Hepatocyte (in vitro differentiated cells): ENCODE measurements around the gene VIPR1. TPM values are rescaled to one million over a fixed set of nuclear protein-coding genes. Genes with fewer than 3 reads are reported as not detected.

Experiments
- DNase-seq: peaks from one replicate; pipeline ENCODE4 v3.0.0-alpha.2; 2016; ENCODE audit warnings: low spot score
- H2AFZ ChIP-seq: fragments of 200-600 bp; sonication (generic); 2 replicates; pipeline ENCODE4 v1.6.0; 2016; ENCODE audit warnings: antibody characterized with exemption, mild to moderate bottlenecking
- H3K27ac ChIP-seq: fragments of 200-600 bp; sonication (generic); 2 replicates; pipeline ENCODE4 v1.5.1; 2016; ENCODE audit warnings: mild to moderate bottlenecking
- H3K27me3 ChIP-seq: fragments of 200-600 bp; sonication (generic); 2 replicates; pipeline ENCODE4 v1.6.1; 2016
- H3K36me3 ChIP-seq: fragments of 200-600 bp; sonication (generic); replicated peaks from 2 replicates; pipeline ENCODE4 v1.5.1; 2016; ENCODE audit warnings: low read depth; ENCODE audit not compliant: insufficient read depth
- H3K4me1 ChIP-seq: fragments of 200-600 bp; sonication (generic); 2 replicates; pipeline ENCODE4 v1.5.1; 2016; ENCODE audit warnings: mild to moderate bottlenecking, moderate library complexity; ENCODE audit not compliant: insufficient read depth
- H3K4me2 ChIP-seq: fragments of 200-600 bp; sonication (generic); 2 replicates; pipeline ENCODE4 v1.6.0; 2016
- H3K4me3 ChIP-seq: fragments of 200-600 bp; sonication (generic); 2 replicates; pipeline ENCODE4 v1.5.1; 2016; ENCODE audit warnings: mild to moderate bottlenecking
- H3K79me2 ChIP-seq: fragments of 200-600 bp; sonication (generic); 2 replicates; pipeline ENCODE4 v1.6.0; 2017; ENCODE audit warnings: mild to moderate bottlenecking
- H3K9me2 ChIP-seq: fragments of 200-600 bp; sonication (generic); replicated peaks from 2 replicates; pipeline ENCODE4 v1.6.0; 2017; ENCODE audit warnings: mild to moderate bottlenecking; ENCODE audit not compliant: insufficient read depth
- H3K9me3 ChIP-seq: fragments of 200-600 bp; sonication (generic); 2 replicates; pipeline ENCODE4 v1.5.1; 2016; ENCODE audit warnings: low read depth, mild to moderate bottlenecking
- H4K20me1 ChIP-seq: fragments of 200-600 bp; sonication (generic); 2 replicates; pipeline ENCODE4 v1.6.0; 2016; ENCODE audit warnings: mild to moderate bottlenecking; ENCODE audit not compliant: insufficient read depth, poor library complexity, severe bottlenecking
- EZH2 ChIP-seq: fragments of 200-600 bp; sonication (generic); IDR thresholded peaks from 2 replicates; pipeline ENCODE4 v1.6.1; 2016; ENCODE audit warnings: antibody characterized with exemption, mild to moderate bottlenecking, borderline replicate concordance
- EZH2phosphoT487 ChIP-seq: fragments of 200-600 bp; sonication (generic); IDR thresholded peaks from one replicate; pipeline ENCODE4 v1.6.1; 2018; ENCODE audit warnings: antibody characterized with exemption, mild to moderate bottlenecking, low read depth, moderate library complexity; ENCODE audit not compliant: unreplicated experiment, severe bottlenecking
- WGBS: methylation state at CpG from one replicate; pipeline ENCODE4 v1.1.6; 2016; ENCODE audit warnings: low lambda C conversion rate; ENCODE audit errors: missing lambda C conversion rate; 5-methylcytosine and 5-hydroxymethylcytosine counted together
- polyA plus RNA-seq: library from polyadenylated mRNA; unstranded; fragments of >200 nt; fragmentation: Nextera tagmentation; extraction: Ambion mirVana; gene quantifications from 2 replicates; pipeline ENCODE4 v1.2.1, GENCODE V29; 2016
- total RNA-seq: library from RNA; depleted of rRNA; stranded (reverse); fragments of >200 nt; gene quantifications from 2 replicates; pipeline ENCODE4 v1.2.3, GENCODE V29; 2014
- TF ChIP-seq, protein P1 (sequence below): fragments of 200-600 bp; sonication (generic); IDR thresholded peaks from 2 replicates; pipeline ENCODE4 v1.5.1; 2016; ENCODE audit warnings: antibody characterized with exemption, mild to moderate bottlenecking; ENCODE audit not compliant: poor library complexity

VIPR1 gene
- total and polyA plus RNA-seq, 2 experiments from 2014 or later: 17.5 to 19.2 TPM

DNA sequence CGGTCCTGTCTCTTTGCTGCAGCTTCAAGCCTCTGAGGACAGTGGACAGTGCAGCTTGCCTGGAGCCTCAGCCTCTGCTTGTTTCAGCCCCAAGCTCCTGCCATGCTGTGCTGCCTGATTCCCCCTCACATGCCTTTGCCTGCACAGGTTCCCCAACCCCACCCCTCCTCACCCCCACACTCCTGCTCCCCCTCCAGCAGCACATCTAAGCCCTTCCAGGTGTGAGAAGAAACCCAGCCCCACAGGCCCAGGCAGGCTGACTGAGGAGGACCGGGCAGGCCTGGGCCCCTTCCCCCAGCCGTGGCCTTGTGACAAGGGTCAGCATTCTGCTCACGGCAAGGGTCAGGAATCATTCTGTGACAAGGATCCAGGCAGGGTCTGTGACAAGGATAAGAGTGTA lies 22.8 kb downstream of the VIPR1 start:
- Histone ChIP-seq H3K27ac (no peak overlapping the region), H3K27me3 (no peaks in the 10 kb centered on the region), H3K79me2 (no peaks in the 10 kb centered on the region), H3K4me2 (no peak overlapping the region), H3K4me3 (no peak overlapping the region), H4K20me1 (no peaks in the 10 kb centered on the region), H3K36me3 (no peaks in the 10 kb centered on the region), H3K9me3 (no peaks in the 10 kb centered on the region), H3K4me1 (peaks cover under 1% of the 10 kb centered on the region), H3K9me2 (no peaks in the 10 kb centered on the region), H2AFZ (no peak overlapping the region)
- no peak for DNase-seq
- WGBS: 79% methylated on average over 4 of the region's 4 CpGs
- TF ChIP-seq, protein P1, sequence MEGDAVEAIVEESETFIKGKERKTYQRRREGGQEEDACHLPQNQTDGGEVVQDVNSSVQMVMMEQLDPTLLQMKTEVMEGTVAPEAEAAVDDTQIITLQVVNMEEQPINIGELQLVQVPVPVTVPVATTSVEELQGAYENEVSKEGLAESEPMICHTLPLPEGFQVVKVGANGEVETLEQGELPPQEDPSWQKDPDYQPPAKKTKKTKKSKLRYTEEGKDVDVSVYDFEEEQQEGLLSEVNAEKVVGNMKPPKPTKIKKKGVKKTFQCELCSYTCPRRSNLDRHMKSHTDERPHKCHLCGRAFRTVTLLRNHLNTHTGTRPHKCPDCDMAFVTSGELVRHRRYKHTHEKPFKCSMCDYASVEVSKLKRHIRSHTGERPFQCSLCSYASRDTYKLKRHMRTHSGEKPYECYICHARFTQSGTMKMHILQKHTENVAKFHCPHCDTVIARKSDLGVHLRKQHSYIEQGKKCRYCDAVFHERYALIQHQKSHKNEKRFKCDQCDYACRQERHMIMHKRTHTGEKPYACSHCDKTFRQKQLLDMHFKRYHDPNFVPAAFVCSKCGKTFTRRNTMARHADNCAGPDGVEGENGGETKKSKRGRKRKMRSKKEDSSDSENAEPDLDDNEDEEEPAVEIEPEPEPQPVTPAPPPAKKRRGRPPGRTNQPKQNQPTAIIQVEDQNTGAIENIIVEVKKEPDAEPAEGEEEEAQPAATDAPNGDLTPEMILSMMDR: no peak
- TF ChIP-seq EZH2phosphoT487 (no peak), EZH2 (no peak)

GRCh38 chr3:42525736-42526345 lies 23.4 kb downstream of the VIPR1 start:
- Histone ChIP-seq H3K9me2 (no peaks in the 10 kb centered on the region), H2AFZ (no peak overlapping the region), H3K36me3 (no peaks in the 10 kb centered on the region)

GRCh38 chr3:42526616-42527367 lies 24.3 kb downstream of the VIPR1 start:
- DNase-seq: no peak
- no peaks in the 10 kb centered on the region for H3K4me1 ChIP-seq
- TF ChIP-seq, protein P1: no peak
- TF ChIP-seq EZH2phosphoT487 (no peak), EZH2 (no peak)
- no peaks in the 10 kb centered on the region for H4K20me1 ChIP-seq
- no peaks in the 10 kb centered on the region for H3K79me2 ChIP-seq
- H2AFZ ChIP-seq: no peak overlapping the region
- H3K27me3 ChIP-seq: no peaks in the 10 kb centered on the region
- H3K4me3 ChIP-seq: no peak overlapping the region
- no peak overlapping the region for H3K4me2 ChIP-seq
- WGBS: 84% methylated on average over 15 of the region's 15 CpGs
- no peaks in the 10 kb centered on the region for H3K36me3 ChIP-seq
- H3K9me3 ChIP-seq: no peaks in the 10 kb centered on the region
- H3K27ac ChIP-seq: no peak overlapping the region
- no peaks in the 10 kb centered on the region for H3K9me2 ChIP-seq

More at GRCh38 chr3:42525736-42526345, 23.4 kb downstream of the VIPR1 start:
- no peak overlapping the region for H3K27ac ChIP-seq
- H4K20me1 ChIP-seq: no peaks in the 10 kb centered on the region
- H3K27me3 ChIP-seq: no peaks in the 10 kb centered on the region
- no peaks in the 10 kb centered on the region for H3K79me2 ChIP-seq
- no peak for DNase-seq
- no peak overlapping the region for H3K4me3 ChIP-seq
- H3K4me2 ChIP-seq: no peak overlapping the region
- H3K9me3 ChIP-seq: no peaks in the 10 kb centered on the region
- TF ChIP-seq EZH2 (no peak), EZH2phosphoT487 (no peak)
- TF ChIP-seq, protein P1: no peak
- WGBS: 83% methylated on average over 13 of the region's 13 CpGs
- H3K4me1 ChIP-seq: no peaks in the 10 kb centered on the region
